ENCODE results near the gene ASTN1. TPM values are rescaled to one million over a fixed set of nuclear protein-coding genes. Genes with fewer than 3 reads are reported as not detected.

The ASTN1 gene
- total and polyA plus RNA-seq, 2 experiments from 2014 or later: 9.3 to 34.2 TPM

- Histone ChIP-seq H3K9me3 (ENCODE audit: low read depth) (no peaks in the 10 kb centered on the region), H3K27me3 (no peaks in the 10 kb centered on the region), H3K4me3 (no peak overlapping the region), H3K36me3 (no peaks in the 10 kb centered on the region), H3K4me1 (ENCODE audit: low read depth) (no peaks in the 10 kb centered on the region), H3K27ac (no peak overlapping the region)
- DNase-seq (ENCODE audit: low read depth in 1 of 2, low spot score in 1 of 2): no peak
- no peak for TF ChIP-seq CTCF (IDR thresholded peaks at IDR 0.05; ENCODE audit: low read depth, low read length)
Observed at GRCh38 chr1:177054542-177054941, 110.0 kb downstream of the ASTN1 start.

- DNase-seq (ENCODE audit: low read depth in 1 of 2, low spot score in 1 of 2): no peak
- Histone ChIP-seq H3K9me3 (ENCODE audit: low read depth) (no peaks in the 10 kb centered on the region), H3K36me3 (no peaks in the 10 kb centered on the region), H3K4me1 (ENCODE audit: low read depth) (no peaks in the 10 kb centered on the region), H3K4me3 (no peak overlapping the region), H3K27ac (no peak overlapping the region), H3K27me3 (no peaks in the 10 kb centered on the region)
- TF ChIP-seq CTCF (IDR thresholded peaks at IDR 0.05; ENCODE audit: low read depth, low read length): no peak
Observed at GRCh38 chr1:177053648-177054047, 110.9 kb downstream of the ASTN1 start.

GRCh38 chr1:177048314-177049069 lies 116.0 kb downstream of the ASTN1 start:
- no peaks in the 10 kb centered on the region for H3K36me3 ChIP-seq
- H3K27ac ChIP-seq: no peak overlapping the region
- TF ChIP-seq CTCF (IDR thresholded peaks at IDR 0.05; ENCODE audit: low read depth, low read length): no peak
- no peaks in the 10 kb centered on the region for H3K9me3 ChIP-seq (ENCODE audit: low read depth)
- no peak overlapping the region for H3K4me3 ChIP-seq
- no peaks in the 10 kb centered on the region for H3K4me1 ChIP-seq (ENCODE audit: low read depth)
- no peaks in the 10 kb centered on the region for H3K27me3 ChIP-seq
- no peak for DNase-seq (ENCODE audit: low read depth in 1 of 2, low spot score in 1 of 2)

- Histone ChIP-seq H3K27ac (no peak overlapping the region), H3K9me3 (ENCODE audit: low read depth) (no peaks in the 10 kb centered on the region), H3K4me3 (no peak overlapping the region), H3K27me3 (no peaks in the 10 kb centered on the region), H3K36me3 (no peaks in the 10 kb centered on the region), H3K4me1 (ENCODE audit: low read depth) (peaks cover 4% of the 10 kb centered on the region)
- peak in 1 of 2 donors; percentile 39 for DNase-seq (ENCODE audit: low read depth in 1 of 2, low spot score in 1 of 2)
- no peak for TF ChIP-seq CTCF (IDR thresholded peaks at IDR 0.05; ENCODE audit: low read depth, low read length)
Observed at GRCh38 chr1:177045151-177045550, 119.4 kb downstream of the ASTN1 start.

- H3K9me3 ChIP-seq (ENCODE audit: low read depth): no peaks in the 10 kb centered on the region
- H3K27me3 ChIP-seq: no peaks in the 10 kb centered on the region
- no peak overlapping the region for H3K4me3 ChIP-seq
- peaks cover 4% of the 10 kb centered on the region for H3K4me1 ChIP-seq (ENCODE audit: low read depth)
- no peaks in the 10 kb centered on the region for H3K36me3 ChIP-seq
- no peak for DNase-seq (ENCODE audit: low read depth in 1 of 2, low spot score in 1 of 2)
- no peak overlapping the region for H3K27ac ChIP-seq
- no peak for TF ChIP-seq CTCF (IDR thresholded peaks at IDR 0.05; ENCODE audit: low read depth, low read length)
Observed at GRCh38 chr1:177044390-177044789, 120.1 kb downstream of the ASTN1 start.

Measured in cardiac muscle cell (in vitro differentiated cells and primary cell).